ENCODE data around the gene KIF27. TPM values are rescaled to one million over a fixed set of nuclear protein-coding genes. Genes with fewer than 3 reads are reported as not detected.

Gene KIF27
- total RNA-seq, 1 experiment from 2014 or later = 2.2 TPM

DNA sequence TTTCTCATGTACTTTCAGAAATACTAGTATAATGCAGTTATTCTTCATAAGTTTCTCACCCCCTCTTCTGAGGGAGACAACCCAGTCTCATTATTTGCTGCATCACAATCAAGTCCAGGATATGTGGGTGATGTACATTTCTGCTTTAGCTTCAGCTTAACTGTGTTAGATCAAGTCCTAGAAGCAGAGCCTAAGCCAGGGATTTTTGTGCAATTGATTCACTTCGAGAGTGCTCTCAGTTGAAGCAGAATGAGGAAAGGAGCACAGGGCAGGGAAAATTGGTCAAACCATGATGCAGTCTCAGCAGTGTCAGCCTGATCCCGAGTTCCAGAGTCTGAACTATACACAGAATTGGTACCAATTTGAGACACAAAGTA lies 43.7 kb upstream of the KIF27 start:
- peaks cover 5% of the 10 kb centered on the region for H3K4me1 ChIP-seq (ENCODE audit: insufficient read depth, low read length)
- H3F3A ChIP-seq (ENCODE audit: low read length, unreplicated experiment) = peaks cover 28% of the 10 kb centered on the region
- peaks cover 21% of the 10 kb centered on the region for H3K36me3 ChIP-seq (ENCODE audit: low read depth, low read length)
- peak; percentile 16 for ATAC-seq
- no peaks in the 10 kb centered on the region for H3K79me2 ChIP-seq (ENCODE audit: low read length)
- H4K20me1 ChIP-seq (ENCODE audit: low read length) = peaks cover 20% of the 10 kb centered on the region; the same call in 1 of the 2 replicates
- intact Hi-C loops (cut with micrococcal nuclease) = loop anchor here (2.0 kb wide), 1 partner anchor 16 kb away; the partner anchor contains the start of genes HNRNPK and RMI1
- ChIA-PET POLR2A (ENCODE audit: unreplicated experiment) (no interaction called here), CTCF (no interaction called here)
- no peak overlapping the region for H3K4me3 ChIP-seq (ENCODE audit: low read length)
- no peak overlapping the region for H2AFZ ChIP-seq (ENCODE audit: low read length)
- no peaks in the 10 kb centered on the region for H3K9me2 ChIP-seq (replicated peaks; ENCODE audit: low read length)
- H3K4me2 ChIP-seq (ENCODE audit: low read length) = no peak overlapping the region
- TF ChIP-seq EZH2phosphoT487 (IDR thresholded peaks at IDR 0.05; ENCODE audit: borderline replicate concordance, low read length) = no peak
- DNase-seq = no peak
- no peaks in the 10 kb centered on the region for H3K9me3 ChIP-seq (ENCODE audit: low read length)
- H3K27me3 ChIP-seq (ENCODE audit: low read length) = no peaks in the 10 kb centered on the region
- no peak overlapping the region for H3K27ac ChIP-seq (ENCODE audit: low read length)
- no peak overlapping the region for H3K9ac ChIP-seq (ENCODE audit: low read length)
- BruUV-seq (replicated peaks) = TSS peak; percentile 55

DNA sequence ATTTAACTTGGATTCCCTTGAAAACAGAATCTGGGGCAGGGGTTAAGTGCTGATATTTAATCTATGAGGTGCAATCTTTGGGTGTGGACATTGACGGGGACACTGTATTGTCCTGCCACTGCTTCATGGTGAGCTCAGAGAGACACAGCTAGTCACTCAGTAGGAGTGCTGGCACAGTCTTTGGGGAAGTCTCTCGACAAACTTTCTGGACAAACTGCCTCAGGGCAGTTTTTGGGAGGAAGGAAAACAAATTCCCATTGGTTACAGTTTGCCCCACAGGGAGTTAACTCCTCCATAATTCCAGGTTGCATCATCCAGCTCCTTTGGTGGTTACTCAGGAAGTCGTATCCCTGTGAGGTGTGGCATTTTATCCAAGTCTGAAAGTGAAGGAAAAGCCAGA lies 40.9 kb upstream of the KIF27 start:
- Histone ChIP-seq H3K4me1 (ENCODE audit: insufficient read depth, low read length) (peaks cover 19% of the 10 kb centered on the region), H3K79me2 (ENCODE audit: low read length) (no peaks in the 10 kb centered on the region), H3K27ac (ENCODE audit: low read length) (peak overlapping the region; percentile 58), H2AFZ (ENCODE audit: low read length) (no peak overlapping the region), H3K9ac (ENCODE audit: low read length) (no peak overlapping the region), H4K20me1 (ENCODE audit: low read length) (0 out of 2 replicates have a peak, but pooled peaks cover 4% of the 10 kb centered on the region), H3K27me3 (ENCODE audit: low read length) (no peaks in the 10 kb centered on the region), H3F3A (ENCODE audit: low read length, unreplicated experiment) (peaks cover 20% of the 10 kb centered on the region), H3K9me3 (ENCODE audit: low read length) (no peaks in the 10 kb centered on the region), H3K9me2 (replicated peaks; ENCODE audit: low read length) (no peaks in the 10 kb centered on the region), H3K4me3 (ENCODE audit: low read length) (no peak overlapping the region), H3K4me2 (ENCODE audit: low read length) (peak overlapping the region; percentile 63), H3K36me3 (ENCODE audit: low read depth, low read length) (no peaks in the 10 kb centered on the region; the same call in 1 of the 2 replicates)
- intact Hi-C loops (cut with micrococcal nuclease) = loop anchor here (1.0 kb wide), 1 partner anchor 15 kb away; no protein-coding TSS in a partner anchor
- BruUV-seq (replicated peaks) = no TSS peak
- ATAC-seq (peak; percentile 72), DNase-seq (peak; percentile 94)
- TF ChIP-seq EZH2phosphoT487 (IDR thresholded peaks at IDR 0.05; ENCODE audit: borderline replicate concordance, low read length) (no peak), EZH2 (IDR thresholded peaks at IDR 0.05; ENCODE audit: low read length, unreplicated experiment) (no peak)
- TF ChIP-seq, protein P1, sequence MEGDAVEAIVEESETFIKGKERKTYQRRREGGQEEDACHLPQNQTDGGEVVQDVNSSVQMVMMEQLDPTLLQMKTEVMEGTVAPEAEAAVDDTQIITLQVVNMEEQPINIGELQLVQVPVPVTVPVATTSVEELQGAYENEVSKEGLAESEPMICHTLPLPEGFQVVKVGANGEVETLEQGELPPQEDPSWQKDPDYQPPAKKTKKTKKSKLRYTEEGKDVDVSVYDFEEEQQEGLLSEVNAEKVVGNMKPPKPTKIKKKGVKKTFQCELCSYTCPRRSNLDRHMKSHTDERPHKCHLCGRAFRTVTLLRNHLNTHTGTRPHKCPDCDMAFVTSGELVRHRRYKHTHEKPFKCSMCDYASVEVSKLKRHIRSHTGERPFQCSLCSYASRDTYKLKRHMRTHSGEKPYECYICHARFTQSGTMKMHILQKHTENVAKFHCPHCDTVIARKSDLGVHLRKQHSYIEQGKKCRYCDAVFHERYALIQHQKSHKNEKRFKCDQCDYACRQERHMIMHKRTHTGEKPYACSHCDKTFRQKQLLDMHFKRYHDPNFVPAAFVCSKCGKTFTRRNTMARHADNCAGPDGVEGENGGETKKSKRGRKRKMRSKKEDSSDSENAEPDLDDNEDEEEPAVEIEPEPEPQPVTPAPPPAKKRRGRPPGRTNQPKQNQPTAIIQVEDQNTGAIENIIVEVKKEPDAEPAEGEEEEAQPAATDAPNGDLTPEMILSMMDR (conservative IDR thresholded peaks at IDR 0.05; ENCODE audit: low read depth, low read length) = no peak
- ChIA-PET POLR2A (ENCODE audit: unreplicated experiment) (interaction anchor here (0.5 to 0.6 kb wide), 2 partner anchors 25 to 27 kb away, joined by 7 to 13 read pairs; no protein-coding TSS in a partner anchor), CTCF (no interaction called here)

DNA sequence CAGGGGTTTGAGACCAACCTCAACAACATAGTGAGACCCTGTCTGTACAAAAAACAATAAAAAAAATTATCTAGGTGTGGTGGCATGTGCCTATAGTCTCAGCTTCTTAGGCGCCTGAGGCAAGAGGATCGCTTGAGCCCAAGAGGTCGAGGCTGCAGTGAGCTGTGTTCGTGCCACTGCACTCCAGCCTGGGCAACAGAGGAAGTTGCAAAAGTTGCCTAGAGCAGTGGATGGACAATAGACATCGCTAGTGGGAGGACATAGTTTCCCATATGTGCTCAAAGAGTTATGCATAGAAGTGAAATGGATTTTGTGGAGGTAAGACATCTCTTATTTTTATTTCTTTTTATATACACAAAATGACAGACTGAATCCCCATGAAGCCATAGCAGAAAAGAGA lies 39.8 kb upstream of the KIF27 start:
- Histone ChIP-seq H3F3A (ENCODE audit: low read length, unreplicated experiment) (peaks cover 10% of the 10 kb centered on the region), H3K9me3 (ENCODE audit: low read length) (no peaks in the 10 kb centered on the region), H3K9me2 (replicated peaks; ENCODE audit: low read length) (no peaks in the 10 kb centered on the region), H3K27me3 (ENCODE audit: low read length) (no peaks in the 10 kb centered on the region), H3K4me3 (ENCODE audit: low read length) (no peak overlapping the region), H3K4me1 (ENCODE audit: insufficient read depth, low read length) (peaks cover 26% of the 10 kb centered on the region), H3K4me2 (ENCODE audit: low read length) (no peak overlapping the region), H4K20me1 (ENCODE audit: low read length) (no peaks in the 10 kb centered on the region), H3K36me3 (ENCODE audit: low read depth, low read length) (no peaks in the 10 kb centered on the region), H2AFZ (ENCODE audit: low read length) (no peak overlapping the region), H3K27ac (ENCODE audit: low read length) (no peak overlapping the region), H3K79me2 (ENCODE audit: low read length) (peaks cover 1% of the 10 kb centered on the region; the same call in 1 of the 2 replicates), H3K9ac (ENCODE audit: low read length) (no peak overlapping the region)
- no TSS peak for BruUV-seq (replicated peaks)
- ChIA-PET CTCF (no interaction called here), POLR2A (ENCODE audit: unreplicated experiment) (no interaction called here)
- TF ChIP-seq EZH2 (IDR thresholded peaks at IDR 0.05; ENCODE audit: low read length, unreplicated experiment) (no peak), EZH2phosphoT487 (IDR thresholded peaks at IDR 0.05; ENCODE audit: borderline replicate concordance, low read length) (no peak)
- TF ChIP-seq, protein P1 (conservative IDR thresholded peaks at IDR 0.05; ENCODE audit: low read depth, low read length) = no peak
- intact Hi-C loops (cut with micrococcal nuclease) = no loop called here
- no peak for ATAC-seq
- no peak for DNase-seq
